Ishikawa (cell line): ENCODE results near the gene VRK2.

ENCODE experiments used
- CEBPB ChIP-seq: IDR thresholded peaks from 2 replicates; pipeline ENCODE4 v1.6.1; 2012
- CREB1 ChIP-seq: IDR thresholded peaks from 2 replicates; pipeline ENCODE4 v1.6.1; 2012; ENCODE audit warnings: low read depth
- EGR1 ChIP-seq: IDR thresholded peaks from 2 replicates; pipeline ENCODE4 v1.6.1; 2012
- EP300 ChIP-seq: IDR thresholded peaks from 2 replicates; pipeline ENCODE4 v1.6.1; 2012; ENCODE audit warnings: borderline replicate concordance
- NFIC ChIP-seq: IDR thresholded peaks from 2 replicates; pipeline ENCODE4 v1.6.1; 2012
- RAD21 ChIP-seq: IDR thresholded peaks from 2 replicates; pipeline ENCODE4 v1.6.1; 2012; ENCODE audit warnings: low read depth
- REST ChIP-seq: IDR thresholded peaks from 2 replicates; pipeline ENCODE4 v1.6.1; 2012; ENCODE audit warnings: low read depth, mild to moderate bottlenecking
- TAF1 ChIP-seq: IDR thresholded peaks from 2 replicates; pipeline ENCODE4 v1.6.1; 2012; ENCODE audit warnings: low read depth, mild to moderate bottlenecking
- TCF12 ChIP-seq: IDR thresholded peaks from 2 replicates; pipeline ENCODE4 v1.6.1; 2012; ENCODE audit warnings: low read depth
- TEAD4 ChIP-seq: IDR thresholded peaks from 2 replicates; pipeline ENCODE4 v1.6.1; 2012
- USF1 ChIP-seq: IDR thresholded peaks from 2 replicates; pipeline ENCODE4 v1.6.1; 2012
- YY1 ChIP-seq: IDR thresholded peaks from 2 replicates; pipeline ENCODE4 v1.6.1; 2012; ENCODE audit warnings: low read depth
- ZBTB7A ChIP-seq: IDR thresholded peaks from 2 replicates; pipeline ENCODE4 v1.6.1; 2012; ENCODE audit warnings: low read depth
- TF ChIP-seq, protein P1 (sequence below): IDR thresholded peaks from 2 replicates; pipeline ENCODE4 v1.6.1; 2012

GRCh38 chr2:58146707-58147106 is 100.1 kb downstream of the VRK2 start:
- TF ChIP-seq RAD21 (no peak), REST (no peak), CEBPB (no peak), YY1 (no peak), TAF1 (no peak), NFIC (no peak), EP300 (no peak), ZBTB7A (no peak), USF1 (no peak), EGR1 (no peak), TEAD4 (no peak), TCF12 (no peak), CREB1 (no peak)
- TF ChIP-seq, protein P1, sequence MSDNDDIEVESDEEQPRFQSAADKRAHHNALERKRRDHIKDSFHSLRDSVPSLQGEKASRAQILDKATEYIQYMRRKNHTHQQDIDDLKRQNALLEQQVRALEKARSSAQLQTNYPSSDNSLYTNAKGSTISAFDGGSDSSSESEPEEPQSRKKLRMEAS, result no peak
